T47D (cell line): Measurements from ENCODE around the gene PTPN6.

Source experiments
- DNase-seq, 2 experiments: peaks; one replicate each; pipeline versions ENCODE4 v3.0.0 to v3.0.0-alpha.2; 2011 to 2012; ENCODE audit warnings: low read depth in 1 of 2, low spot score in 1 of 2
- JUND ChIP-seq: IDR thresholded peaks from 2 replicates; pipeline ENCODE4 v1.6.1; 2012; ENCODE audit warnings: low read depth
- in situ Hi-C: cut with HindIII; loops from 2 replicates; pipeline ENCODE4 v1.10.0; 2016; ENCODE audit warnings: low sequenced_read_pairs, low pct_unique_long_range_greater_than_20kb

The PTPN6 gene

DNA sequence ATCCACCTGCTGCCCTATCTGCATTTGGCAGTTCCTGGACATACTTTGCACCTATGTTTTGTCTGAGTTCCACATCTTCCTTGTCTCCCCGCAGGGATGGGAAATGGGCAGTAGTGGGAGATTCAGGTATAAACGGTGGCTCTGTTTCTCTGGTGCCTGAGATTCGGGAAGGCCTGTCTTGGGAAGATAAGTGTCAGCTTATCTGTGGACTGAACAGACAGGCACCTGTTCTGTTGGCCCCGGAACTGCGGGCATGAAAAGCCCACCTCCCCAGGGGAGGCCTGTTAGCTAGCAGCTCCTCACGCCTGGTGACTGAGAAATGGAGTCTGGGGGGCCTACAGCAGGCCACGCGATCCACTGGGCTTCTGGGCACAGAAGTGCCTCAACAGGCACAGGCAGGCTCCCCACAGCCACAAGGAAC, 13.5 kb downstream of the PTPN6 start:
- no peak for TF ChIP-seq JUND
- DNase-seq, result no peak
- in situ Hi-C loops, result no loop called here

- peak in 1 of 2 experiments; percentile 77 for DNase-seq
- TF ChIP-seq JUND, result no peak
- in situ Hi-C loops, result no loop called here
These were observed 14.0 kb downstream of the PTPN6 start for GRCh38 chr12:6965026-6965661.

DNA sequence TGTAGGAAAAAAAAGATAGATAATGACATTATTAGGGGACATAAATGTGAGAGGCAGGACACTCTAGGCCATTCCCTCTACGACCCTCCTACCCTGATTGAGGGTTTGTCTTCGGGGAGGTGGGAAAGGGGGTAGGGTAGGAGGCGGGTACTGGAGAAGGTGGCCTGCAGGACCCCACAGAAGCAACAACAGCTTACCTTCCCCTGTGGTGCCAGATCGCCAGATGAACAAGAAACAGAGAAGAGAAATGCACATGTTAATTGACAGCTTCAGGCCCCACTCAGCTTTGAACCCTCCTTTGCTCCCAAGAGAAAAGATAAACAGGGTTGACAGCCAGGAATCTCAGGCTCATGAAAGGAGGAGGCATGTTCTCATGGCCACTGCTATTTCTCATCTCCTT, 14.6 kb downstream of the PTPN6 start:
- no peak for DNase-seq
- TF ChIP-seq JUND, result no peak
- in situ Hi-C loops, result no loop called here

DNA sequence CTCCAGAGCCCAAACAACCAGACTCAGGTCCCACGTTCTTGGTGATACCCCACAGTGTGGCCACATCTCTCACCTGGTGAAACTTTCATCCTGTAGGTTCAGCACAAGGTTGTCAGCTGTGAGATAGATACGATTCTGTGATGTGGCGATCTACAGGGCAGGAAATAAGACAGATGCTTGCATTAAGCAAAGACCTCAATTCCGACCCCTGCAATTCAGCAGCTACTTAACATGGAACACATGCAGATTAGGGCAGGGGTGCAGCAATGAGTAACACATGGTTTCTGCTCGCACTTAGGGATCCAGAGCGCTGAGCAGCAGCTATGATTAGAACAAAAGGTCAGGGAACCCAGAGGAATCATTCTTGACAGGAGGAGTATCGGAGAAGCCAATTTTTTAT, 15.2 kb downstream of the PTPN6 start:
- in situ Hi-C loops, result no loop called here
- no peak for TF ChIP-seq JUND
- DNase-seq, result no peak

DNA sequence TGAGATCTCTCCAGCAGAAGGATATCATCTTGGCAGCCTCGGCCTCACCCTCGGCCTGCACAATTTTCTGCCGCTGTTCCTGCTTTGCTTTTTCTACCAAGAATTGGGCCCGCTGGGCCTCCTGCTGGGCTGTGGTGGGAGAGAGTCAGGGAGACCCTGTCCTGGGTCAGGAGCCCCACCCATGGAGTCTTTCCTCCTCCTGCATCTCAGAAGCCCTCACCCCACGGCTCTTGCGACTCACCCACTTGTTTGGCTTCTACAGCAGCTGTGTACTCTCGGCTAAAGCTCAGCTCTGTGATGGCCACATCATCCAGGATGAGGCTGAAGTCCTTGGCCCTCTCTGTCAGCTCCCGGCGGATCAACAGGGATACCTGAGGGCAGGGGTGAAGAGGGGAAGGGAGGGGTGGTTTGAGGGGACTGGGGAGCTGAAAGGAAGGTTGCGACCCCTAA, 16.5 kb downstream of the PTPN6 start:
- no peak for DNase-seq
- no peak for TF ChIP-seq JUND
- in situ Hi-C loops, result no loop called here

DNA sequence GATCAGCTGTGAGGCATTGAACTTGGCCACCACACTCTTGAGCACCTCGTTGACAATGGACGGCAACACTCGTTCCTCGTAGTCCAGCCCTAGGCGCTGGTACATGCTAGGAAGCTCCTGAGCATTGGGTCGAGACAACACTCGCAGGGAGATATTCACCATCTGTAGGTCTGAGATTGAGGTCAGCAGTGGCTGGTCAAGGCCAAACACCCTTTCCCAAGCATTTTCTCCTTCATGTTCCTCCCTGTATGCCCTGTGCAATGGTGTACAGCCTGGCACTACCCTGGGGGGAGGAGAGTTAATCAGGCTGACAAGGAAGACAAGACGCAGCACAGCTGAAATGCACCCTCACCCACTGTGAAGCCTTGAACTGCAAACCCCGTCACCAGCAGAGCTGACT, 17.3 kb downstream of the PTPN6 start:
- DNase-seq, result no peak
- in situ Hi-C loops, result no loop called here
- TF ChIP-seq JUND, result no peak

- TF ChIP-seq JUND, result no peak
- in situ Hi-C loops, result no loop called here
- no peak for DNase-seq
These were observed 19.0 kb downstream of the PTPN6 start for GRCh38 chr12:6970096-6970527.

DNA sequence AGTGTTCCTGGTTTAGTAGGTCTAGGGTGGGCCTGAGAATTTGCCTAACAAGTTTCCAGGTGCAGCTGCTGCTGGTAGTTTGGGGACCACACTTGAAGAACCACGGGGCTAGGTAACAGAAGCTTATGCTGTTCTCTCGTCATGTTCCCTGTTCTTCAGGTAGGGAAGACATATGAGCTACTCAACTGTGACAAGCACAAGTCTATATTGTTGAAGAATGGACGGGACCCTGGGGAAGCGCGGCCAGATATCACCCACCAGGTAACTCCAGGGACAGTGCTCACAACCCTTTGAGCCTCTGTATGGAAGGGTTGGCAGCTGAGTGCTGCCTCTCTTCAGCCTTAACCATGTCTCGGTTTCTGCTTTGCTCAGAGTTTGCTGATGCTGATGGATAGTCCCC, 23.0 kb downstream of the PTPN6 start:
- in situ Hi-C loops, result no loop called here
- DNase-seq, result no peak
- TF ChIP-seq JUND, result no peak

DNA sequence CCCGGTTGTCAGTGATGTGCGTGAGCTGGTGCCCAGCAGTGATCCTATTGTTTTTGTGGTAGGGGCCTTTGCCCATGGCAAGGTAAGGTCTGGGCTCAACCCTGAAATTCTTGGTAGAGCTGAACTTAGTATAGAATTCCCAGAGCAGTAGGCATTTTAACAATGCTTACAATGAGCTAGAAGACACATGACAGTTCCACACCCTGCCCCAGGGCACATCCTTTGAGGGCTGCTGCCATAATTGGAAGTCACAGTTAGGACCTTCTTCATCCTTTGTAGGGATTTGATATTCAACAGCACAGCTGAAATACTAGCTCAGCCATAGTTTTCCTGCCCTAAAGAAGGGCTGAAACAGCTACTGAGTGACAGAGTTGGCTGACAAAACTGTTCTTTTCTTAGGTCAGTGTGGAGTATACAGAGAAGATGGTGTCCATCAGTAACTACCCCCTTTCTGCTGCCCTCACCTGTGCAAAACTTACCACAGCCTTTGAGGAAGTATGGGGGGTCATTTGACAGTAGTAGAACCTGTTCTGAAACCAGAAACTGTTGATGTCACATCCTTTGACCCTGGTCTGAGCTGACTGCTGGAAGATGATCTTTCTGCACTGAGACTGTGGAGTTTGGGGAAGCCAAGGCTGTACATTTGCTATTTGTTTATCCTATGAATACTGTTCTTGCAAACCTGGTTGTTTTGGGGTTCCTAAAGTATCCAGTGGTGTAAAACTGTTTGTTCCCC, 24.3 kb downstream of the PTPN6 start:
- in situ Hi-C loops, result no loop called here
- no peak for TF ChIP-seq JUND
- no peak for DNase-seq

DNA sequence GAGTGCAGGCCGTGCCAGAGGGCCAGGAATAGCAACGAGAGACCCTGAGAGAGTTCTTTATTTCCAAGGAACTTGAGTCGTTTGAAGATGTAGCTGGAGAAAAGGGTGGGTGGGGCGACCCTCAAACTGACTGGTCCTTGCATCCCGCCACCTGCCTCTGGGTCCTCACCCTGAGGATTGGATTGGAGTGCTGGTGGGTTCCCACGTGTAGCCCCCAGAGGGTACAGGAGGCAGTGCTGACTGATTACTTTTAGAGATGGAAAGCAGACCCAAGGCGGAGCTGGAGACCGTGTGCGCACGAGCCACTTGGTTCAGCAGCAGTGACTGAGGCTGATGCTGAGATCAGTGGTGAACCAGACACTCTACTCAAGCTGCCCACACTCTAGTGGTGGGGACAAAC, 26.5 kb downstream of the PTPN6 start:
- DNase-seq, result no peak
- no peak for TF ChIP-seq JUND
- in situ Hi-C loops, result no loop called here

- TF ChIP-seq JUND, result no peak
- in situ Hi-C loops, result no loop called here
- no peak for DNase-seq
These were observed 27.0 kb downstream of the PTPN6 start for GRCh38 chr12:6978188-6978587.

DNA sequence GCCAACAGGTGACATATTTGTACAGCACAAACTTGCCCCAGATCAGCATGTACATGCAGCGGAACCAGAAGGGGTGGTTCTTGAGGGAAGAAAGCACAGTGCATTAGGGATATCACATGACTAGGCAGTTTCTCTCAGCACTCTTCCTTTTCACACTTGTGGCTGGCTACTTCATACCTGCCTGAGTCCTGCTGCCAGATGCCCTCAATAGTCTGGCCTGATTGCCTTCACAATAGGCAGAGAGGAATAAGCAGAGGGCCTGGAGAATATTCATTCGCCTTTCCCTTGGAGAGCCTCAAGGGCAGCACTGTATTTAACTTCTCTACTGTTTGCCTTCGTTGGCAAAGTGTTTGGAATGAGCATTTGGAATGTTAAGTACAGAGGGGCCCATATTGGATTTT, 27.5 kb downstream of the PTPN6 start:
- in situ Hi-C loops, result no loop called here
- TF ChIP-seq JUND, result no peak
- DNase-seq, result peak in 1 of 2 experiments; percentile 68

DNA sequence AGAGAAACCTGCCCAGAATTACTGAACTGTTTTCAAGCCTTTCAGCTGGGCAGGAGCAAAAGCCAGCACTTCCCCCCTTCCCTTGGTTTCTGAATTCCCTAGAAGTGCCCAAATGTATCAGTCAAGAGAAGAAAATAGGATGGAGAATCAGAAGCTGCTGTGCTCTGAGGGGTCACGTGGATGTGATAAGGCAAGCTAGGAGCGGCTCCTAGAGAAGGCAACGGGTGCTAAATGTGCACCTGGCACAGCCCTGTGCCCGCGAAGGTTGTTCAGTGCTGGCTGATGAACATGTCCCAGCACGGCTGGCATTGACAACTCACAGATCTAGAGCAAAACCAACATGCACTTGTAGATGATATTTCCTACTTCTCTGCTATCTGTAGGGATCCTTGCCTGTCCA, 27.9 kb downstream of the PTPN6 start:
- in situ Hi-C loops, result no loop called here
- no peak for DNase-seq
- TF ChIP-seq JUND, result no peak
